GM21381 (cell line): ENCODE data around the gene TCHP.
"Not testable (repeated sequence)": the region's sequence is repeated elsewhere in the genome, so short reads cannot be mapped to it uniquely, and the experiment has no call there.

Experiments used
- ATAC-seq: cut with Tn5 transposase; IDR thresholded peaks from one replicate; pipeline ENCODE4 v1.9.1; 2021; ENCODE audit warnings: mild to moderate bottlenecking, moderate library complexity; ENCODE audit not compliant: unreplicated experiment

TCHP gene

DNA sequence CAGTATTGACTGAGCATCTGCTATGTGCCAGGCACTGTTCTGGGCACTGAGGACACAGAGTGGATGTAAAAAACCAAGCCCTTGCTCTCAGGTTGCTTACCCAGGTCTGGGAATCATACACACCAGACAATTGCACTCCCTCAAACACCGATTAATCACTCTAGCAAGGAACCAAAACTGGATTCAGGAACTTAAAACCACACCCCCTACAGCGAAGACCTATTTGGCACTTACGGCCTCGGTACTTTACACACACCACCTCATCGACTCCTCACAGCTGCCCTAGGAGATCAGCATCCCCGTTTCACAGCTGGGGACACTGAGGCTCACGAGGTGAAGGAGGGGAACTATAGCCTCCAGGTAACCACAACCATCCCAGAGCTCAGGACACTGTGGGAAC, 21.3 kb upstream of the TCHP start:
- no peak for ATAC-seq

DNA sequence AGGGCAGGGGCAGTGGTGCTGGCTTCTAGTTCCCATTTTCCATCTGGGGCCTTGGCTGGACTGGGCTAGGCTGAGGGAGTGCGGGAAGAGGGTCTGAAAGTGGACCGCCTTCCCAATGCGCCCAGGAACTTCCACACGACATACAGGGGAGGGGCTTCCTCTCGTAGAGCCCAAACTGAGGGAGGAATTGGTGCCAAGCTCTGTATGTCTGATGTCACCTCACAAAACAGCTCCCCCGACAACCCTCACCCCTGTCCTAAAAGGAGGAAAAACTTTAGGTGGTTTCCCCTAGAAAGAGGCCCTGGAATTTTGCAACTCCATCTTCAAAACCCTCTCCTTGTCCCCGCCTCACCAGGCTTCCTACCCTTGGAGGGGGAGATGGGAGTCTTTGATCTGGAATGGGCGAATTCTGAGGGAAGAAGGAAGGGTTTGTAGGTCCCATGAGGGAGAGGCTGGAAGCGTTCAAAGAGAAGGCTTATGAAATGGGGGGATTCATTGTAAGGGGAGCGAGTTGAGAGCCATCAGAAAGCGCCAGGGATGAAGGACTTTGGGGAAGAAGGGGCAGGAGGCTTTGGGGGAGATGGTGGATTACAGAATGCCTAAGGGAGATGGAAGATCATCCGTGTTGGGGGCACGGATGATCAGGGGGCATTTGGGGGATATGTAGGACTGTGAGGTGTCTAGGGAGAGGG, 20.6 kb upstream of the TCHP start:
- no peak for ATAC-seq

GRCh38 chr12:109880043-109880931, 19.8 kb upstream of the TCHP start, which contains the start of gene GLTP:
Gene GLTP, minus strand, starts transcription at chr12:109880541. Its CDS starts 167 bp downstream, at chr12:109880374.
- ATAC-seq, result peak; percentile 92

GRCh38 chr12:109880938-109881337, 19.1 kb upstream of the TCHP start:
- ATAC-seq, result no peak

- no peak for ATAC-seq
Observed at GRCh38 chr12:109881752-109882151, 18.3 kb upstream of the TCHP start.

- no peak for ATAC-seq
Observed at GRCh38 chr12:109883461-109883860, 16.6 kb upstream of the TCHP start.

DNA sequence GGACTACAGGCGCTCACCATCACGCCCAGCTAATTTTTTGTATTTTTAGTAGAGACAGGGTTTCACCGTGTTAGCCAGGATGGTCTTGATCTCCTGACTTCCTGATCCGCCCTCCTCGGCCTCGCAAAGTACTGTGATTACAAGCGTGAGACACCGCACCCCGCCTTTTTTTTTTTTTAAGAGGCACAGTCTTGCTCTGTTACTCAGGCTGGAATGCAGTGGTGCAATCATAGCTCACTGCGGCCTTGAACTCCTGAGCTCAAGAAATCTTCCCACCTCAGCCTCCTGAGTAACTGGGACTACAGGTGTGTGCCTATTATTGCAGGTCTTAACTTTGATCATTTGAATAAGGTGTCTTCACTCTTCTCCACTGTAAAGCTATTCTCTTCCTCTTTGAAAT, 14.5 kb upstream of the TCHP start:
- no peak for ATAC-seq

DNA sequence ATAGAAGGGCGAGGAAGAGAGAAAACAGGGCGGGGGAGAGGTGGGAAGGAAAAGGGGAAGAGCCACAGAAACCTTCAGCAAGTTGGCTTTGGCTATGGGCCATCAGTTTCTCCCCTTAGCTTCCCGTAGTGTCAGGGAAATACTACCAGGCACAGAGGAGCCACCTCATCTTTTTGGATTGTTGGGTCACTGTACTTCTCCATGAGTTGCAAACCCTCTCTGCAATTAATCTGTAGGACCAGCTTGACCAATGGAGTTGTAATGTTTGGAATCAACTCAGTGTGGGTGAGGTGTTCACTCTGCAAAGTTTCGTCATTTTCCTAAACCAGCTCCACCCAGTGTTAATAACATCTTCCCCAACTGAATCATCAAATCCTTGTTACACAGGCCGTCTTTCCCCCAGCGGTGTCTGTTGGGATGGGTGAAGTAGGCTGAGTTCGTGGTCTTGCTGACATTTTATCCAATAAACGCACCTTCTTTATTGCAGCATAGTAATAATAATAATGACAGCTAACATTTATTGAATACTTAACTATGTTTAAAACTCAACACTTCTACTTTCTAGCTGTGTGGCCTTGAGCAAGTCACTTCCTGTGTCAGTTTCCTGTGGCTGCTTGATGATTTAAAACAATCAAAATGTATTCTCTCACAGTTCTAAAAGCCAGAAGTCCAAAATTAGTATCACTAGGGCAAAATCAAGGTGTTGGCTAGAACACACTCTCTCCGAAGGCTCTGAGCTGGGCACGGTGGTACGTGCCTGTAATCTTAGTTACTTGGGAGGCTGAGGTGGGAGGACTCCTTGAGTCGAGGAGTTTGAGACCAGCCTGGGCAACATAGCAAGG, 11.7 kb upstream of the TCHP start:
- ATAC-seq, result no peak

GRCh38 chr12:109890620-109891170, 9.4 kb upstream of the TCHP start:
- no peak for ATAC-seq

- not testable (repeated sequence) for ATAC-seq
Observed at GRCh38 chr12:109891731-109892130, 8.3 kb upstream of the TCHP start.

DNA sequence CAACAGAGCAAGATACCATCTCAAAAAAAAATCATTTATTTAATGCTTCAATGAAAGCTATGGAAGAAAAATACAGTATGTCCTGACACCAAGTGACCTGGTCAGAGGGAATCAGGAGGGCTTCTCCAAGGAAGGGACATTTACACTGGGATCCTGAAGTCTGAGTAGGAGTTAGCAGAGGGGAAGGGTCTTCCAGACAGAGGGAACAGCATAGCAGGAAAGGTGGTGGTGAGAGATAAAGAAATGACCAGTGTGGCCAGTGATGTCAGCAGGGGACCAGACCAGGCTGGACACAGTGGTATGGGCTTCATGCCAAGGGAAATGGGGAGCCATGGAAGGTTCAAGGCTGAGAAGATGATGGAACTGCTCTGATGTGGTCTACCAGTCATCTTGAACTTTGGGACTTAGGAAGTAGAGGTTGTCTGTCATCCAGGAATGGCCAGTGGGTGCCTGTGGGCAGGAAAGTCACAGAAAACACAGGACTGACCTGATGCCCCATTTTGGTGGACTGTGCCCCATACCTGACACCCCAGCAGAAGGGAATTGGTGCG, 7.8 kb upstream of the TCHP start:
- no peak for ATAC-seq

- no peak for ATAC-seq
Observed at GRCh38 chr12:109892748-109893147, 7.3 kb upstream of the TCHP start.

GRCh38 chr12:109893261-109893995, 6.6 kb upstream of the TCHP start:
- no peak for ATAC-seq

GRCh38 chr12:109894939-109895338, 5.1 kb upstream of the TCHP start:
- no peak for ATAC-seq

DNA sequence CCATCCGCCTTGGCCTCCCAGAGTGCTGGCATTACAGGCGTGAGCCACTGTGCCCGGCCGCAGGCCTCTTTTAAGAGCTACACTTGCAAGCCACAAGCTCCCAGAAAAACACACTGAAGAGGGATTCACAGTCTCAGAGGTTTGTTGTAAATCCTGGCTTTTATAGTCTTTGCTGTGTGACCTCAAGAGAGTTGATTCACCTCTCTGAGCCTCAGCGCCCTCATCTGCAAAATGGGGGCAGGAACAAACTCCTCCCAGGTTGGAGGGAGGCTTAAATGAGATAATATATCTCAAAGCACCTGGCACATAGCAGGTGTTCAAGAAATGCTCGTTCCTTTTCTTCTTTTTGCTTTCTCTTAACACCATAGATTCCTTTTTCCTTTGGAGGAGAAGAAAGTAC, 3.9 kb upstream of the TCHP start:
- no peak for ATAC-seq

DNA sequence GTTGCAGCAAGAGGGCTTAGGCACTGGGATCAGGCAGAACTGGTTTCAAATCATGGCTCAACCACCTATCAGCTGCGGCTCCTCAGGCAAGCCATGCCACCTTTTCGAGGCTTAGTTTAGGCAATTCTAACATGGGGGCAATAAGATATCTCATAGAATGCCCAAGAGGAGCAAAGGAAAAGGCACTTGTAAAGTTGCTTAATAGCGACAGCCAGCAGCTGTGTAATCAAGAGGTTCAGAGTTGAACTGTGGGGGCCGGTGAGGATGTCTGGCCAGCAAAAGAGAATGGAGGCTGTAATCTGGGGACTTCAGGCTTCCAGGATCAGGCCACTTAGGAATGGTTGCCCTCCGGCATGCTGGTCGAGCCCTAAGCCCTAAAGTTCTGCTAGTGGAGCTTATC, 3.0 kb upstream of the TCHP start:
- no peak for ATAC-seq

DNA sequence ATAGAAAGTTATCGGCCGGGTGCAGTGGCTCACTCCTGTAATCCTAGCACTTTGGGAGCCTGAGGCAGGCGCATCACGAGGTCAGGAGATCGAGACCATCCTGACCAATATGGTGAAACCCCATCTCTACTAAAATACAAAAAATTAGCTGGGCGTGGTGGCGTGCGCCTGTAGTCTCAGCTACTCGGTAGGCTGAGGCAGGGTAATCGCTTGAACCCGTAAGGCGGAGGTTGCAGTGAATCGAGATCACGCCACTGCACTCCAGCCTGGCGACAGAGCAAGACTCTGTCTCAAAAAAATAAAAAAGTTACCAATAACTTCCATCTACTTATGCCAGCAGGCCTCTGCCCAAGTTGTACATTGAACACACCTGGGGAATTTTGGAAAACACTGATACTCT, 729 bp upstream of the TCHP start:
- ATAC-seq, result not testable (repeated sequence)

DNA sequence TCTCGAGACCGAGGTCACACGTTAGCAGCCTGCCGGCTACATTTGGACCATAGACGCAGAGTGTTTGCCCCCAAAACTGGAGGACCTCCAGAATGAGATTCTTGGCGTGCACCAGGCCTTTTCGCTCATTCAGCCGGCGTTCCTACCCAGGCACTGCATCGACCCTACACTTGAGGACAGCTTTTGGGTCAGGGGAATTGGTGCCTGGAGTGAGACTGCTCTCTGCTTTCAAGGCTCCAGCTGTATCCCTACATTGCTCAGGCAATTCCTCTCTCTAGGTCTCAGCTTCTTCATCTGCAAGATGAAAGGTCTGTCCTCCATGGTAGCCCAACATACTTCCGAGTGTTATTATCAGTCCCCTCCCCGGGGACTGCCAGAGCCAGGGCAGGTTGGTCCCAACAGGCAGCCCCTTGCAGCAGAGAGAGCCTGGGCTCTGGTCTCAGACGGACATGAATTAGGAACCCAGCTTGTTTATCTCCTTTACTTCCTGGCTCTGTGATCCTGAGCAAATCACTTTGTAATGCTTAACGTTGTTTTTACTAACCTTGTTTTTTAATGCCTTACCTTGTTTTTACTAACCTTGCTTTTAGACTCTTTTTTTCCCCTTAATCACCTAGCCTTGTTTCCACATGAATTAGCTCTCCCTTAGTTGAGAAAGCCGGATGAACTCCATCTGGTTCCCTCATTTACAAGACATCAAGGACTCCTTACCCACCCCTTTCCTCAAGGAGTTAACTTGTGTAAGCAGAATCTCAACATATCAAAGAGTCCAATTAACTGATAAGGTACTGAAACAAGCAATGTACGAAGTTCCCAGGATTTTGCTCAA, 892 bp downstream of the TCHP start:
- ATAC-seq, result no peak

DNA sequence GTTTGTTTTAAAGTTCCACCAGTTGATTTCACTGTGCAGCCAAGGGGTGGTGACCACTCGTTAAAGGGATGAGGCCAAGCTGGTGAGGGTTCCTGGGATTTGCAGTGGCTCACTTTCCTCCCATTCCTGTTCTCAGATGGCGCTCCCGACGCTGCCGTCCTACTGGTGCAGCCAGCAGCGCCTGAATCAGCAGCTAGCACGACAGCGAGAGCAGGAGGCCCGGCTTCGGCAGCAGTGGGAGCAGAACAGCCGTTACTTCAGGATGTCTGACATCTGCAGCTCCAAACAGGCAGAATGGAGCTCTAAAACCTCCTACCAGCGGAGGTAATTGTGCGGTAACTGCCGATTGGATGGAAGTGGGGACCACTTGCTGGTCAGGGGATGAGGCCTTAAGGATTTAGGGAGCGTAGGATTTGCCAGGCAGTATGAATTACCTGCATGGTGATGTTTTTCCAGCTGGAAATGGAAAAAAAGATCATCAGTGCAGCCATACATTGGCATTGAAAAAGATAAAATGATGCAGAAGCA, 2.9 kb downstream of the TCHP start:
- no peak for ATAC-seq
